Measurements from ENCODE around the gene CAB39.

Gene CAB39

DNA sequence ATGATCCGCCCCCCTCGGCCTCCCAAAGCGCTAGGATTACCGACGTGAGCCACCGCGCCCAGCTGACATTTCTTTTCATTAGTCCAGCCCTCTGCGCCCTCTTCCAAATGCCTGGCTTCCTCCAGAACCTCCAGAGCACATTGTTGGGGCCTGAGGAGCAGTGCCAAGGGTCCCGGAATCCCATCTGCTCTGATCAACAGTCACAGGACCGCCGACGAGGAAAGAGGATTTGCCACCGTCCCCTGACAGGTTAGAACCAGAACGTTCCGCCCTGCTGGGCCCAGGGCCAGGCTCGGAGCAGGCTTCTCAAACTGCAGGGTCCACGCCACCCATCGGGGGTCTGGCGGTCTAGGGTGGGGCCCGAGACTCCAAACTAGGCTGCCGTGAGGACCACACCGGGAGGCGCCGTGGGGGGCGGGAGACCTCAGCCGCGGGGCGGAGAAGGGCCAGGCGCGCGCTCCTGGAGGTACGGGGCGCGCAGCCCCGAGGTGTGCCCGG is 115.2 kb downstream of the CAB39 start:
- Histone ChIP-seq H2AFZ (ENCODE audit: low read depth, low read length) (no peak overlapping the region), H3K4me2 (ENCODE audit: low read length, poor library complexity, severe bottlenecking) (no peak overlapping the region), H2BK5ac (ENCODE audit: low read depth, low read length, poor library complexity, severe bottlenecking) (no peak overlapping the region), H4K8ac (ENCODE audit: low read length) (no peak overlapping the region), H3K27me3 (ENCODE audit: control insufficient read depth in 1 of 2, insufficient read depth in 1 of 2, low read length in 2 of 2) (peaks cover 19 to 47% of the 10 kb centered on the region in 2 experiments), H3K4me1 (ENCODE audit: control insufficient read depth, insufficient read depth, low read depth, low read length) (peaks cover 1% of the 10 kb centered on the region), H3K14ac (ENCODE audit: low read length in 2 of 2) (no peak overlapping the region), H3K23ac (ENCODE audit: low read length in 2 of 2) (no peak overlapping the region), H3K4me3 (ENCODE audit: insufficient read depth in 1 of 2, low read depth in 1 of 2, low read length in 2 of 2) (peak overlapping the region in 1 of 2 experiments; percentile 53), H2BK12ac (ENCODE audit: low read length in 2 of 2) (no peak overlapping the region), H3K27ac (ENCODE audit: low read length, poor library complexity, severe bottlenecking) (no peak overlapping the region), H3K9me3 (ENCODE audit: control insufficient read depth, low read length) (no peaks in the 10 kb centered on the region), H2BK15ac (ENCODE audit: low read depth, poor library complexity, severe bottlenecking) (no peak overlapping the region), H3K79me1 (replicated peaks; ENCODE audit: low read length, poor library complexity, severe bottlenecking) (no peaks in the 10 kb centered on the region), H2BK120ac (ENCODE audit: low read depth, low read length) (no peak overlapping the region), H3K36me3 (ENCODE audit: control insufficient read depth in 1 of 2, insufficient read depth in 2 of 2, low read depth in 1 of 2, low read length in 2 of 2) (no peaks in the 10 kb centered on the region), H3K18ac (ENCODE audit: low read depth in 1 of 2, low read length in 2 of 2) (no peak overlapping the region), H4K91ac (ENCODE audit: low read length) (no peak overlapping the region), H3K9ac (ENCODE audit: low read length) (no peak overlapping the region), H3K4ac (ENCODE audit: low read depth in 1 of 2, low read length in 2 of 2) (no peak overlapping the region), H2AK5ac (ENCODE audit: low read length, severe bottlenecking) (no peak overlapping the region)
- DNase-seq: no peak
- 95% methylated on average over 33 of the region's 36 CpGs for WGBS

GRCh38 chr2:230828272-230828961 is 115.8 kb downstream of the CAB39 start:
- Histone ChIP-seq H3K27me3 (ENCODE audit: control insufficient read depth in 1 of 2, insufficient read depth in 1 of 2, low read length in 2 of 2) (peaks cover 19 to 49% of the 10 kb centered on the region in 2 experiments), H2BK12ac (ENCODE audit: low read length in 2 of 2) (no peak overlapping the region), H3K4ac (ENCODE audit: low read depth in 1 of 2, low read length in 2 of 2) (no peak overlapping the region), H3K4me3 (ENCODE audit: insufficient read depth in 1 of 2, low read depth in 1 of 2, low read length in 2 of 2) (peak overlapping the region in 1 of 2 experiments; percentile 53), H3K23ac (ENCODE audit: low read length in 2 of 2) (no peak overlapping the region), H3K79me1 (replicated peaks; ENCODE audit: low read length, poor library complexity, severe bottlenecking) (no peaks in the 10 kb centered on the region), H2BK5ac (ENCODE audit: low read depth, low read length, poor library complexity, severe bottlenecking) (no peak overlapping the region), H2AK5ac (ENCODE audit: low read length, severe bottlenecking) (no peak overlapping the region), H3K18ac (ENCODE audit: low read depth in 1 of 2, low read length in 2 of 2) (no peak overlapping the region), H3K36me3 (ENCODE audit: control insufficient read depth in 1 of 2, insufficient read depth in 2 of 2, low read depth in 1 of 2, low read length in 2 of 2) (no peaks in the 10 kb centered on the region), H4K91ac (ENCODE audit: low read length) (no peak overlapping the region), H3K9me3 (ENCODE audit: control insufficient read depth, low read length) (no peaks in the 10 kb centered on the region), H3K9ac (ENCODE audit: low read length) (no peak overlapping the region), H3K4me1 (ENCODE audit: control insufficient read depth, insufficient read depth, low read depth, low read length) (peaks cover 1% of the 10 kb centered on the region), H2BK120ac (ENCODE audit: low read depth, low read length) (no peak overlapping the region), H3K4me2 (ENCODE audit: low read length, poor library complexity, severe bottlenecking) (no peak overlapping the region), H2AFZ (ENCODE audit: low read depth, low read length) (no peak overlapping the region), H4K8ac (ENCODE audit: low read length) (no peak overlapping the region), H3K27ac (ENCODE audit: low read length, poor library complexity, severe bottlenecking) (no peak overlapping the region), H3K14ac (ENCODE audit: low read length in 2 of 2) (no peak overlapping the region), H2BK15ac (ENCODE audit: low read depth, poor library complexity, severe bottlenecking) (no peak overlapping the region)
- no peak for DNase-seq
- WGBS: 91% methylated on average over 53 of the region's 61 CpGs

DNA sequence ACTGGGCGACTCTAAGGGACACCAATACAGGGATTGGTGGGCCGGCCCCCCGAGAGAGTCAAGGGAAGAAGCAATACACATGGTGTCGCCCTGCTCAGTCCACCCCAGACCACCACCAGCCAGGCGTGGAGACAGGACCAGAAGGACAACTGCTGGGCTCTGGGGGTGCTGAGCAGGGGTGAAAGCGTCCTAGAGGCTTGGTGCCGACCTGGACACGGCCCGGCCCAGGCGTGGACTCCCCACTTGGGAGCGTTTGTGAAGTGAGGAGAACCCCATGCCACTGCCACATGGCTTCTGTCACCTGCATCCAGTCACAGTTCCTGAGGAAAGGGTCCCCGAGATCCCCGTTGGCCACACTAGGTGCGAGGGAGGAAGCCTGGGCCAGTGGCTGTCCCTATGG is 116.7 kb downstream of the CAB39 start:
- H3K27me3 ChIP-seq (ENCODE audit: control insufficient read depth in 1 of 2, insufficient read depth in 1 of 2, low read length in 2 of 2): peaks cover 19 to 54% of the 10 kb centered on the region in 2 experiments
- no peak overlapping the region for H3K4me3 ChIP-seq (ENCODE audit: insufficient read depth in 1 of 2, low read depth in 1 of 2, low read length in 2 of 2)
- H3K9me3 ChIP-seq (ENCODE audit: control insufficient read depth, low read length): no peaks in the 10 kb centered on the region
- no peak overlapping the region for H4K91ac ChIP-seq (ENCODE audit: low read length)
- H2BK12ac ChIP-seq (ENCODE audit: low read length in 2 of 2): no peak overlapping the region
- H3K18ac ChIP-seq (ENCODE audit: low read depth in 1 of 2, low read length in 2 of 2): no peak overlapping the region
- H2AFZ ChIP-seq (ENCODE audit: low read depth, low read length): no peak overlapping the region
- peaks cover 1% of the 10 kb centered on the region for H3K4me1 ChIP-seq (ENCODE audit: control insufficient read depth, insufficient read depth, low read depth, low read length)
- H3K14ac ChIP-seq (ENCODE audit: low read length in 2 of 2): no peak overlapping the region
- DNase-seq: no peak
- H2BK5ac ChIP-seq (ENCODE audit: low read depth, low read length, poor library complexity, severe bottlenecking): no peak overlapping the region
- H2AK5ac ChIP-seq (ENCODE audit: low read length, severe bottlenecking): no peak overlapping the region
- 91% methylated on average over 14 of the region's 14 CpGs for WGBS
- no peak overlapping the region for H2BK15ac ChIP-seq (ENCODE audit: low read depth, poor library complexity, severe bottlenecking)
- no peaks in the 10 kb centered on the region for H3K36me3 ChIP-seq (ENCODE audit: control insufficient read depth in 1 of 2, insufficient read depth in 2 of 2, low read depth in 1 of 2, low read length in 2 of 2)
- no peak overlapping the region for H3K4me2 ChIP-seq (ENCODE audit: low read length, poor library complexity, severe bottlenecking)
- H3K79me1 ChIP-seq (replicated peaks; ENCODE audit: low read length, poor library complexity, severe bottlenecking): no peaks in the 10 kb centered on the region
- no peak overlapping the region for H2BK120ac ChIP-seq (ENCODE audit: low read depth, low read length)
- H3K27ac ChIP-seq (ENCODE audit: low read length, poor library complexity, severe bottlenecking): no peak overlapping the region
- no peak overlapping the region for H3K9ac ChIP-seq (ENCODE audit: low read length)
- H3K4ac ChIP-seq (ENCODE audit: low read depth in 1 of 2, low read length in 2 of 2): no peak overlapping the region
- H3K23ac ChIP-seq (ENCODE audit: low read length in 2 of 2): no peak overlapping the region
- no peak overlapping the region for H4K8ac ChIP-seq (ENCODE audit: low read length)

GRCh38 chr2:230829959-230830358 is 117.3 kb downstream of the CAB39 start:
- Histone ChIP-seq H4K91ac (ENCODE audit: low read length) (no peak overlapping the region), H3K4me3 (ENCODE audit: insufficient read depth in 1 of 2, low read depth in 1 of 2, low read length in 2 of 2) (no peak overlapping the region), H3K4me2 (ENCODE audit: low read length, poor library complexity, severe bottlenecking) (no peak overlapping the region), H3K36me3 (ENCODE audit: control insufficient read depth in 1 of 2, insufficient read depth in 2 of 2, low read depth in 1 of 2, low read length in 2 of 2) (no peaks in the 10 kb centered on the region), H3K23ac (ENCODE audit: low read length in 2 of 2) (no peak overlapping the region), H2BK5ac (ENCODE audit: low read depth, low read length, poor library complexity, severe bottlenecking) (no peak overlapping the region), H3K4me1 (ENCODE audit: control insufficient read depth, insufficient read depth, low read depth, low read length) (no peaks in the 10 kb centered on the region), H3K9me3 (ENCODE audit: control insufficient read depth, low read length) (no peaks in the 10 kb centered on the region), H3K9ac (ENCODE audit: low read length) (no peak overlapping the region), H2AK5ac (ENCODE audit: low read length, severe bottlenecking) (no peak overlapping the region), H3K79me1 (replicated peaks; ENCODE audit: low read length, poor library complexity, severe bottlenecking) (no peaks in the 10 kb centered on the region), H2BK12ac (ENCODE audit: low read length in 2 of 2) (no peak overlapping the region), H3K27ac (ENCODE audit: low read length, poor library complexity, severe bottlenecking) (no peak overlapping the region), H2BK120ac (ENCODE audit: low read depth, low read length) (no peak overlapping the region), H3K14ac (ENCODE audit: low read length in 2 of 2) (no peak overlapping the region), H3K27me3 (ENCODE audit: control insufficient read depth in 1 of 2, insufficient read depth in 1 of 2, low read length in 2 of 2) (peaks cover 19 to 54% of the 10 kb centered on the region in 2 experiments), H2AFZ (ENCODE audit: low read depth, low read length) (no peak overlapping the region), H3K4ac (ENCODE audit: low read depth in 1 of 2, low read length in 2 of 2) (no peak overlapping the region), H3K18ac (ENCODE audit: low read depth in 1 of 2, low read length in 2 of 2) (no peak overlapping the region), H4K8ac (ENCODE audit: low read length) (no peak overlapping the region), H2BK15ac (ENCODE audit: low read depth, poor library complexity, severe bottlenecking) (no peak overlapping the region)
- 93% methylated on average over 7 of the region's 7 CpGs for WGBS
- no peak for DNase-seq
